ENCODE results near the gene DNAJB1. TPM values are rescaled to one million over a fixed set of nuclear protein-coding genes. Genes with fewer than 3 reads are reported as not detected.
A peak's percentile ranks its signal among the peaks of the same experiment; 100 is the strongest.

The DNAJB1 gene
- total and polyA plus RNA-seq, 2 of the 13 experiments (the other 11 are each of a cell fraction or from before 2014, with no cell fraction given): 87.5 to 97.3 TPM

DNA sequence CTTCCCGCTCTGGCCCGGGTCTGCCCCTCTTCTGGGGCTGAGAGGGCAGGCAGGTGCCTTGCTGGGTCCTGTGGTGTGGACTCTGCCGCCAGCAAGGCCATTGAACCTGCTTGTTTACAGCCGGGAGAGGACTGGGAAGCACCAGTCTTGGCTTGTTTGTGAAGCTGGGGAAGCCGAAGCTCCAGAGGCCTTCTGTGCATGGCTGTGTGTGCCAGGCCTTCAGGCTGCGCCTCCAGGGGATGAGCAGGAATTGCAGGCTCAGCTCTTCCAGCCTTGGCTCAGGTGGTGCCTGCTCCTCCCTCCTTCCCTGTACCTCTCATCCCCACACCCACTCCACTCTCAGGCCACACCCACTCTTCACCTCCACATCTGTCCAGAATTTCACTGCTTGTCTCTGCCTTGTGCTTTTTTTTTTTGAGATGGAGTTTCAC lies 36.2 kb upstream of the DNAJB1 start (continued):
- no peak for TF ChIP-seq ZBTB40 (IDR thresholded peaks at IDR 0.05)
- TF ChIP-seq ZBTB40 (CRISPR knock-in tag; IDR thresholded peaks at IDR 0.05): peak; percentile 45; the same call in 1 of the 2 replicates
- TF ChIP-seq, protein P1, sequence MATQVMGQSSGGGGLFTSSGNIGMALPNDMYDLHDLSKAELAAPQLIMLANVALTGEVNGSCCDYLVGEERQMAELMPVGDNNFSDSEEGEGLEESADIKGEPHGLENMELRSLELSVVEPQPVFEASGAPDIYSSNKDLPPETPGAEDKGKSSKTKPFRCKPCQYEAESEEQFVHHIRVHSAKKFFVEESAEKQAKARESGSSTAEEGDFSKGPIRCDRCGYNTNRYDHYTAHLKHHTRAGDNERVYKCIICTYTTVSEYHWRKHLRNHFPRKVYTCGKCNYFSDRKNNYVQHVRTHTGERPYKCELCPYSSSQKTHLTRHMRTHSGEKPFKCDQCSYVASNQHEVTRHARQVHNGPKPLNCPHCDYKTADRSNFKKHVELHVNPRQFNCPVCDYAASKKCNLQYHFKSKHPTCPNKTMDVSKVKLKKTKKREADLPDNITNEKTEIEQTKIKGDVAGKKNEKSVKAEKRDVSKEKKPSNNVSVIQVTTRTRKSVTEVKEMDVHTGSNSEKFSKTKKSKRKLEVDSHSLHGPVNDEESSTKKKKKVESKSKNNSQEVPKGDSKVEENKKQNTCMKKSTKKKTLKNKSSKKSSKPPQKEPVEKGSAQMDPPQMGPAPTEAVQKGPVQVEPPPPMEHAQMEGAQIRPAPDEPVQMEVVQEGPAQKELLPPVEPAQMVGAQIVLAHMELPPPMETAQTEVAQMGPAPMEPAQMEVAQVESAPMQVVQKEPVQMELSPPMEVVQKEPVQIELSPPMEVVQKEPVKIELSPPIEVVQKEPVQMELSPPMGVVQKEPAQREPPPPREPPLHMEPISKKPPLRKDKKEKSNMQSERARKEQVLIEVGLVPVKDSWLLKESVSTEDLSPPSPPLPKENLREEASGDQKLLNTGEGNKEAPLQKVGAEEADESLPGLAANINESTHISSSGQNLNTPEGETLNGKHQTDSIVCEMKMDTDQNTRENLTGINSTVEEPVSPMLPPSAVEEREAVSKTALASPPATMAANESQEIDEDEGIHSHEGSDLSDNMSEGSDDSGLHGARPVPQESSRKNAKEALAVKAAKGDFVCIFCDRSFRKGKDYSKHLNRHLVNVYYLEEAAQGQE (IDR thresholded peaks at IDR 0.05; ENCODE audit: borderline replicate concordance in 1 of 2, low read depth in 1 of 2, low read length in 2 of 2): no peak
- TF ChIP-seq ZNF784 (CRISPR knock-in tag; IDR thresholded peaks at IDR 0.05; ENCODE audit: borderline replicate concordance): no peak
- no peak for TF ChIP-seq ZNF503 (CRISPR knock-in tag; IDR thresholded peaks at IDR 0.05)
- no peak for TF ChIP-seq KDM5A (IDR thresholded peaks at IDR 0.05; ENCODE audit: borderline replicate concordance, low read length)
- peak; percentile 69 for TF ChIP-seq ERF (CRISPR knock-in tag; IDR thresholded peaks at IDR 0.05)
- TF ChIP-seq ZNF552 (CRISPR knock-in tag; IDR thresholded peaks at IDR 0.05; ENCODE audit: borderline replicate concordance): no peak
- 0 out of 2 replicates have a peak, but pooled peaks have one; percentile 59 for TF ChIP-seq IRF2 (CRISPR knock-in tag; IDR thresholded peaks at IDR 0.05)
